Endodermal cell (in vitro differentiated cells): ENCODE data around the gene EPN2. TPM values are rescaled to one million over a fixed set of nuclear protein-coding genes. Genes with fewer than 3 reads are reported as not detected.

ENCODE experiments used
- DNase-seq: peaks from one replicate; pipeline ENCODE4 v3.0.0-alpha.2; 2017
- H3K27ac ChIP-seq: 2 replicates; pipeline ENCODE4 v1.5.1; 2013; ENCODE audit warnings: mild to moderate bottlenecking, low read depth, low read length, moderate library complexity
- H3K27me3 ChIP-seq: 2 replicates; pipeline ENCODE4 v1.6.1; 2013; ENCODE audit warnings: mild to moderate bottlenecking, low read length, moderate library complexity; ENCODE audit not compliant: insufficient read depth, control insufficient read depth, poor library complexity, severe bottlenecking
- H3K36me3 ChIP-seq: 2 replicates; pipeline ENCODE4 v1.7.0; 2013; ENCODE audit warnings: mild to moderate bottlenecking, low read length, moderate library complexity; ENCODE audit not compliant: control insufficient read depth, insufficient read depth
- H3K4me1 ChIP-seq: one replicate; pipeline ENCODE4 v1.7.0; 2013; ENCODE audit warnings: low read length; ENCODE audit not compliant: control insufficient read depth, insufficient read depth
- H3K4me3 ChIP-seq: 2 replicates; pipeline ENCODE4 v1.5.1; 2013; ENCODE audit warnings: mild to moderate bottlenecking, low read length, moderate library complexity
- H3K9ac ChIP-seq: 2 replicates; pipeline ENCODE4 v1.6.1; 2013; ENCODE audit warnings: mild to moderate bottlenecking, low read length, moderate library complexity; ENCODE audit not compliant: poor library complexity, severe bottlenecking; ENCODE audit errors: extremely low read depth
- H3K9me3 ChIP-seq: 2 replicates; pipeline ENCODE4 v1.6.1; 2013; ENCODE audit warnings: mild to moderate bottlenecking, low read length, moderate library complexity; ENCODE audit not compliant: control insufficient read depth
- H3K27ac Mint-ChIP-seq: 2 replicates; pipeline ENCODE4 v1.8.0; 2020; ENCODE audit warnings: mixed read lengths
- H3K27me3 Mint-ChIP-seq: 2 replicates; pipeline ENCODE4 v1.8.0; 2021; ENCODE audit warnings: mild to moderate bottlenecking, mixed read lengths; ENCODE audit not compliant: insufficient read depth
- H3K36me3 Mint-ChIP-seq: 2 replicates; pipeline ENCODE4 v1.8.0; 2020; ENCODE audit warnings: low read depth, mixed read lengths
- H3K4me1 Mint-ChIP-seq: 2 replicates; pipeline ENCODE4 v1.8.0; 2020; ENCODE audit warnings: mixed read lengths
- H3K4me3 Mint-ChIP-seq: 2 replicates; pipeline ENCODE4 v1.8.0; 2020; ENCODE audit warnings: mild to moderate bottlenecking, moderate library complexity, mixed read lengths
- H3K9me3 Mint-ChIP-seq: 2 replicates; pipeline ENCODE4 v1.8.0; 2020; ENCODE audit warnings: mild to moderate bottlenecking, mixed read lengths
- WGBS, 2 experiments: methylation state at CpG; one replicate each; pipeline versions ENCODE4 v1.1.5 to v1.1.7; 2013; ENCODE audit warnings: missing lambda C conversion rate in 2 of 2, mixed read lengths in 1 of 2; ENCODE audit not compliant: insufficient coverage in 1 of 2, insufficient read length in 1 of 2; 5-methylcytosine and 5-hydroxymethylcytosine counted together
- total RNA-seq, 2 donors: library from RNA; stranded (reverse); fragmentation: NEBNext Ultra II Directional in 1 of 2; extraction: Animal tissue kit (Norgen Biotek cat#: 25700) in 1 of 2; gene quantifications; 2 replicates in 1 of 2; 3 replicates in 1 of 2; pipeline ENCODE4 v1.2.1, GENCODE V29; 2021
- TF ChIP-seq, protein P1 (sequence below): fragments of 200-600 bp; sonication (generic); conservative IDR thresholded peaks from 2 replicates; pipeline ENCODE4 v1.5.0; 2021; ENCODE audit warnings: antibody characterized with exemption, mild to moderate bottlenecking

EPN2 gene
- total RNA-seq, 2 donors from 2014 or later = 46.0 to 50.9 TPM

GRCh38 chr17:19365833-19366636 is 128.9 kb downstream of the EPN2 start:
- Histone ChIP-seq H3K9ac (no peak overlapping the region), H3K27ac (no peak overlapping the region), H3K9me3 (no peaks in the 10 kb centered on the region), H3K27me3 (no peaks in the 10 kb centered on the region), H3K4me1 (peaks cover 3% of the 10 kb centered on the region), H3K4me3 (no peak overlapping the region), H3K36me3 (no peaks in the 10 kb centered on the region)
- H3K36me3 Mint-ChIP-seq = peaks cover 7% of the 10 kb centered on the region
- TF ChIP-seq, protein P1, sequence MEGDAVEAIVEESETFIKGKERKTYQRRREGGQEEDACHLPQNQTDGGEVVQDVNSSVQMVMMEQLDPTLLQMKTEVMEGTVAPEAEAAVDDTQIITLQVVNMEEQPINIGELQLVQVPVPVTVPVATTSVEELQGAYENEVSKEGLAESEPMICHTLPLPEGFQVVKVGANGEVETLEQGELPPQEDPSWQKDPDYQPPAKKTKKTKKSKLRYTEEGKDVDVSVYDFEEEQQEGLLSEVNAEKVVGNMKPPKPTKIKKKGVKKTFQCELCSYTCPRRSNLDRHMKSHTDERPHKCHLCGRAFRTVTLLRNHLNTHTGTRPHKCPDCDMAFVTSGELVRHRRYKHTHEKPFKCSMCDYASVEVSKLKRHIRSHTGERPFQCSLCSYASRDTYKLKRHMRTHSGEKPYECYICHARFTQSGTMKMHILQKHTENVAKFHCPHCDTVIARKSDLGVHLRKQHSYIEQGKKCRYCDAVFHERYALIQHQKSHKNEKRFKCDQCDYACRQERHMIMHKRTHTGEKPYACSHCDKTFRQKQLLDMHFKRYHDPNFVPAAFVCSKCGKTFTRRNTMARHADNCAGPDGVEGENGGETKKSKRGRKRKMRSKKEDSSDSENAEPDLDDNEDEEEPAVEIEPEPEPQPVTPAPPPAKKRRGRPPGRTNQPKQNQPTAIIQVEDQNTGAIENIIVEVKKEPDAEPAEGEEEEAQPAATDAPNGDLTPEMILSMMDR = no peak
- no peak overlapping the region for H3K27ac Mint-ChIP-seq
- peak; percentile 42 for DNase-seq
- 87 to 89% methylated on average over 8 to 9 of the region's 9 CpGs for WGBS, 2 experiments
- H3K27me3 Mint-ChIP-seq = no peaks in the 10 kb centered on the region
- H3K9me3 Mint-ChIP-seq = no peaks in the 10 kb centered on the region
- peaks cover 21% of the 10 kb centered on the region for H3K4me1 Mint-ChIP-seq
- no peak overlapping the region for H3K4me3 Mint-ChIP-seq

DNA sequence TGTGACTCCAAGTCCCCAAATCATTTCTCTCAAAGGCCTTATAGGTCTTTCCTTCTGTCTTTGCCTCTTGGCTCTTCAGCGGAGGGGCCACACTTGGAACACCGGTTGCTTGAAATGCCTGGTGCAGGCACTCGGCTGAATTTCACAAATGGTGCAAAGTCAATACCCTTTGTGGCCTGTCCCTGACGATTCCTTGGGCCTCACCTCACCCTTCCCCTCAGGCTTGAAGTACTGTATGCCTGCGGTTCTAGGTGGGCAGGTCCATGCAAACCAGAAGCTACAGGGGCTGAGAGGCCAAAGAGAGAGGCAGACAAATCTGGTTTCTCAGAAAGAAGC is 129.4 kb downstream of the EPN2 start:
- Mint-ChIP-seq H3K4me3 (no peak overlapping the region), H3K4me1 (peaks cover 17% of the 10 kb centered on the region), H3K27me3 (no peaks in the 10 kb centered on the region), H3K36me3 (peaks cover 7% of the 10 kb centered on the region), H3K27ac (no peak overlapping the region), H3K9me3 (no peaks in the 10 kb centered on the region)
- H3K9ac ChIP-seq = no peak overlapping the region
- no peak overlapping the region for H3K27ac ChIP-seq
- H3K36me3 ChIP-seq = no peaks in the 10 kb centered on the region
- DNase-seq = peak; percentile 45
- WGBS, 2 experiments = 93 to 94% methylated on average over 5 of the region's 5 CpGs
- TF ChIP-seq, protein P1 = no peak
- peaks cover 3% of the 10 kb centered on the region for H3K4me1 ChIP-seq
- H3K9me3 ChIP-seq = no peaks in the 10 kb centered on the region
- H3K27me3 ChIP-seq = no peaks in the 10 kb centered on the region
- H3K4me3 ChIP-seq = no peak overlapping the region

DNA sequence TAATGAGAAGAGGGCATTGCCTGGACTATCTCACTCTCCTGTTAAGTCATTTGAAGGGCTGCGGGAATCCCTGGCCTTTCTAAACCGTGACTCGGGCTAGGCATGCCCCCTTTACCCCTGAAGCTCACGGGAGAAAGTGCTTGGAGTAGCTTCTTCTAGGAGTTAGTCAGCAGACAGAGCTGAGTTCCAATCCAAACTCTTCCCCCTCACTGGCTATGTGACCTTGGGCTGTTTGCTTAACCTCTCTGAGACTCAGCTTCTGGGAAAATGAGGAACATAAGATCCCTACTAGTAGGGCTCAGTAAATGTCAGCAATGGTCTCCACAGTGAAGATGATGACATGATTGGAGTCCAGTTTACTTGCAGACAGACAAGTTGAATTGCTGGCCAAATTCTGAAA is 131.1 kb downstream of the EPN2 start:
- Mint-ChIP-seq H3K27ac (no peak overlapping the region), H3K36me3 (peaks cover 7% of the 10 kb centered on the region), H3K4me1 (peaks cover 14% of the 10 kb centered on the region), H3K27me3 (no peaks in the 10 kb centered on the region), H3K9me3 (no peaks in the 10 kb centered on the region), H3K4me3 (no peak overlapping the region)
- TF ChIP-seq, protein P1 = no peak
- no peak overlapping the region for H3K4me3 ChIP-seq
- no peak overlapping the region for H3K27ac ChIP-seq
- DNase-seq = peak; percentile 31
- H3K9me3 ChIP-seq = no peaks in the 10 kb centered on the region
- no peaks in the 10 kb centered on the region for H3K27me3 ChIP-seq
- 91 to 95% methylated on average over 4 of the region's 4 CpGs for WGBS, 2 experiments
- no peak overlapping the region for H3K9ac ChIP-seq
- H3K36me3 ChIP-seq = no peaks in the 10 kb centered on the region
- H3K4me1 ChIP-seq = peaks cover 3% of the 10 kb centered on the region
